Common myeloid progenitor, CD34-positive (primary cell): ENCODE data around the gene CHMP3.
A peak's percentile ranks its signal among the peaks of the same experiment; 100 is the strongest.
"Not testable (repeated sequence)": the region's sequence is repeated elsewhere in the genome, so short reads cannot be mapped to it uniquely, and the experiment has no call there.

Experiments used
- CTCF ChIA-PET: fragments of 350-600 bp; sonication (Branson Sonifier 250); formaldehyde crosslinking; loops from one replicate; lab custom pipeline; 2021; ENCODE audit warnings: antibody characterized with exemption; lab: Charles Lee
- POLR2A ChIA-PET: fragments of 350-600 bp; sonication (Branson Sonifier 250); formaldehyde crosslinking; loops from one replicate; lab custom pipeline; 2021; ENCODE audit warnings: antibody characterized with exemption; lab: Charles Lee
- DNase-seq, 3 donors: peaks; one replicate each; pipeline versions ENCODE4 v3.0.0 to v3.0.0-alpha.2; 2013
- H3K27ac ChIP-seq, 2 experiments: 1 replicate in 1 of 2; 2 replicates in 1 of 2; pipeline ENCODE4 v1.7.0; 2013; ENCODE audit warnings: inconsistent platforms in 2 of 2, low read length in 2 of 2, mild to moderate bottlenecking in 2 of 2, low read depth in 1 of 2, moderate library complexity in 1 of 2; ENCODE audit not compliant: severe bottlenecking in 2 of 2, insufficient read depth in 1 of 2, poor library complexity in 1 of 2
- H3K27me3 ChIP-seq, 5 experiments: replicated peaks in 2 of 5; 1 replicate in 3 of 5; 2 replicates in 2 of 5; pipeline versions ENCODE4 v1.6.1 to v1.7.0; 2013; ENCODE audit warnings: low read length in 4 of 5, mild to moderate bottlenecking in 2 of 5, moderate library complexity in 2 of 5, inconsistent platforms in 1 of 5; ENCODE audit not compliant: insufficient read depth in 5 of 5, control insufficient read depth in 4 of 5
- H3K36me3 ChIP-seq, 4 experiments: 1 replicate in 2 of 4; 2 replicates in 2 of 4; pipeline versions ENCODE4 v1.6.1 to v1.7.0; 2013; ENCODE audit warnings: low read length in 3 of 4, control low read depth in 1 of 4, mild to moderate bottlenecking in 1 of 4; ENCODE audit not compliant: control insufficient read depth in 4 of 4, insufficient read depth in 4 of 4
- H3K4me1 ChIP-seq, 4 experiments: 1 replicate in 3 of 4; 2 replicates in 1 of 4; pipeline versions ENCODE4 v1.6.1 to v1.7.1; 2013; ENCODE audit warnings: low read length in 3 of 4, mild to moderate bottlenecking in 3 of 4, control low read depth in 1 of 4, inconsistent platforms in 1 of 4, moderate library complexity in 1 of 4; ENCODE audit not compliant: control insufficient read depth in 4 of 4, insufficient read depth in 4 of 4; ENCODE audit errors: control extremely low read depth in 1 of 4
- H3K4me3 ChIP-seq, 7 experiments: 1 replicate in 4 of 7; 2 replicates in 3 of 7; pipeline versions ENCODE4 v1.5.1 to v1.7.0; 2013; ENCODE audit warnings: mild to moderate bottlenecking in 7 of 7, low read length in 6 of 7, moderate library complexity in 6 of 7, inconsistent platforms in 2 of 7, low read depth in 2 of 7, control low read depth in 1 of 7; ENCODE audit not compliant: insufficient read depth in 4 of 7, control insufficient read depth in 1 of 7; ENCODE audit errors: extremely low read depth in 1 of 7
- H3K9me3 ChIP-seq, 5 experiments: 1 replicate in 4 of 5; 2 replicates in 1 of 5; pipeline versions ENCODE4 v1.6.1 to v1.7.1; 2013; ENCODE audit warnings: low read length in 4 of 5, mild to moderate bottlenecking in 2 of 5, inconsistent platforms in 1 of 5, low read depth in 1 of 5, moderate library complexity in 1 of 5; ENCODE audit not compliant: control insufficient read depth in 4 of 5, insufficient read depth in 2 of 5; ENCODE audit errors: control extremely low read depth in 1 of 5
- WGBS: methylation state at CpG from one replicate; pipeline ENCODE4 v1.1.5; 2013; ENCODE audit not compliant: insufficient coverage; 5-methylcytosine and 5-hydroxymethylcytosine counted together

CHMP3 gene

GRCh38 chr2:86593266-86593665, 30.0 kb upstream of the CHMP3 start:
- H3K27ac ChIP-seq = no peak overlapping the region
- 100% methylated on average over 1 of the region's 2 CpGs for WGBS
- H3K27me3 ChIP-seq = no peaks in the 10 kb centered on the region
- H3K4me3 ChIP-seq = no peak overlapping the region
- H3K9me3 ChIP-seq = no peaks in the 10 kb centered on the region
- ChIA-PET CTCF (no interaction called here), POLR2A (no interaction called here)
- H3K36me3 ChIP-seq = no peaks in the 10 kb centered on the region
- H3K4me1 ChIP-seq = no peaks in the 10 kb centered on the region
- no peak for DNase-seq

- DNase-seq = no peak
- Histone ChIP-seq H3K36me3 (no peaks in the 10 kb centered on the region), H3K4me1 (no peaks in the 10 kb centered on the region), H3K9me3 (no peaks in the 10 kb centered on the region), H3K4me3 (no peak overlapping the region), H3K27ac (no peak overlapping the region), H3K27me3 (no peaks in the 10 kb centered on the region)
- ChIA-PET POLR2A (interaction anchor here (0.6 kb wide), 1 partner anchor 31 kb away, joined by 3 read pairs; the partner anchor contains the start of gene RNF103), CTCF (interaction anchor here (0.6 to 1.5 kb wide), 2 partner anchors 10 to 25 kb away, joined by 3 to 5 read pairs; no protein-coding TSS in a partner anchor)
- WGBS = 100% methylated on average over 2 of the region's 3 CpGs
Observed at GRCh38 chr2:86592547-86593230, 29.4 kb upstream of the CHMP3 start.

GRCh38 chr2:86589701-86590100, 26.5 kb upstream of the CHMP3 start:
- POLR2A ChIA-PET, DNase-seq, CTCF ChIA-PET, H3K27me3 ChIP-seq, H3K9me3 ChIP-seq, H3K4me3 ChIP-seq, H3K4me1 ChIP-seq, H3K36me3 ChIP-seq, H3K27ac ChIP-seq: not testable (repeated sequence)
- 97% methylated on average over 3 of the region's 5 CpGs for WGBS

GRCh38 chr2:86584151-86584913, 21.1 kb upstream of the CHMP3 start:
- Histone ChIP-seq H3K4me3 (peak overlapping the region in 1 of 7 experiments; percentile 12), H3K9me3 (no peaks in the 10 kb centered on the region), H3K27ac (peak overlapping the region in 1 of 2 experiments; percentile 67), H3K4me1 (peaks cover 3 to 14% (median 13%) of the 10 kb centered on the region in 4 experiments), H3K36me3 (no peaks in the 10 kb centered on the region), H3K27me3 (no peaks in the 10 kb centered on the region)
- DNase-seq = peak; percentile 40 to 90 (median 81)
- WGBS = 0% methylated on average over 1 of the region's 2 CpGs
- ChIA-PET POLR2A (no interaction called here), CTCF (interaction anchor here (1.0 to 1.7 kb wide), 4 partner anchors 15 to 56 kb away, joined by 3 to 4 read pairs (median 3); no protein-coding TSS in a partner anchor)

- DNase-seq = no peak
- ChIA-PET POLR2A (no interaction called here), CTCF (no interaction called here)
Observed at GRCh38 chr2:86580560-86580959, 17.3 kb upstream of the CHMP3 start.

GRCh38 chr2:86577817-86578456, 14.7 kb upstream of the CHMP3 start:
- no peak overlapping the region for H3K27ac ChIP-seq
- no peak for DNase-seq
- peaks cover 0 to 4% (median 0%) of the 10 kb centered on the region in 5 experiments for H3K9me3 ChIP-seq
- WGBS = no CpG with 5 or more reads among the region's 2 CpGs
- ChIA-PET CTCF (no interaction called here), POLR2A (no interaction called here)
- no peaks in the 10 kb centered on the region for H3K27me3 ChIP-seq
- no peak overlapping the region for H3K4me3 ChIP-seq
- no peaks in the 10 kb centered on the region for H3K36me3 ChIP-seq
- no peaks in the 10 kb centered on the region for H3K4me1 ChIP-seq

More at GRCh38 chr2:86580560-86580959, 17.3 kb upstream of the CHMP3 start:
- Histone ChIP-seq H3K4me3 (no peak overlapping the region), H3K9me3 (peaks cover 0 to 4% (median 0%) of the 10 kb centered on the region in 5 experiments), H3K27me3 (no peaks in the 10 kb centered on the region), H3K4me1 (peaks cover 3 to 14% (median 13%) of the 10 kb centered on the region in 4 experiments), H3K36me3 (no peaks in the 10 kb centered on the region), H3K27ac (no peak overlapping the region)
